Stimulated activated CD8-positive, alpha-beta memory T cell treated with anti-CD3 and anti-CD28 coated beads, Interleukin-12 subunit alpha, Interleukin-12 subunit beta, amount 100 ng/mL, for 4 hours (primary cell): ENCODE measurements around the gene STT3B.

Experiments used
- DNase-seq: peaks from one replicate; pipeline ENCODE4 v3.0.0-alpha.2; 2020; ENCODE audit warnings: low read depth

STT3B gene

DNA sequence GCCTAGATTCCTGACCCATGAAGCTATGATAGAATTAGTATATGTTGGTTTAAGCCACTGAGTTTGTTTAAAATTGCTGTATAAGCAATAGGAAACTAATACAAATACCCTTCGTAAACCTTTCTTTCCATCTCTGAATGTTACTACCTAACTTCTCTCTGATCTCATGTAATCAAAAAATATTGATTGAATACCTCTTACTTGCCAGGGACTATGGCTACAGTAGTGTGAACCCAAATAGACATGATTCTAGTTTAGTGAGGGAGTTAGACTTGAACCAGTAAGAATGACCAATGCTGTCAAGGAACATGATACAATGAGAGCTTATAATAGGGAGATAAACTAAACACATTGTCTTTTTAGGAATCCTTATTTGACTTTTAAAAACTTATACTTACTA, 19.4 kb downstream of the STT3B start:
- DNase-seq = no peak

DNA sequence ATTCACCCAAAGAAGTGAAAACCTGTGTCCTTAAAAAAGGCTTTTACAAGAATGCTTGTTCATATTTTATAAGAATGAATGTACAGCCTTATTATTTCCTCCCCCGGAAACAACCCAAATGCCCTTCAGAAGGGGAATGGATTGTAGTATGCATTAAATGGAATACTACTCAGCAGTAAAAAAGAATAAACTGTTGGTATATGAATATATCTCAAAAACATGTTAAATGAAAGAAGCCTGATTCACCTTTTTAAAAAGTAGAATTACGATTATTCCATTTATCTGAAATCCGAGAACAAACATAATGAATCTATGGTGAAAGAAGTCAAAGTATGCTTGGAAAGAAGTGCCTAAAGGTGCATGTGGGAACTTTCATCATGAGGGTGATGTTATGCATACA, 20.5 kb downstream of the STT3B start:
- DNase-seq = no peak

DNA sequence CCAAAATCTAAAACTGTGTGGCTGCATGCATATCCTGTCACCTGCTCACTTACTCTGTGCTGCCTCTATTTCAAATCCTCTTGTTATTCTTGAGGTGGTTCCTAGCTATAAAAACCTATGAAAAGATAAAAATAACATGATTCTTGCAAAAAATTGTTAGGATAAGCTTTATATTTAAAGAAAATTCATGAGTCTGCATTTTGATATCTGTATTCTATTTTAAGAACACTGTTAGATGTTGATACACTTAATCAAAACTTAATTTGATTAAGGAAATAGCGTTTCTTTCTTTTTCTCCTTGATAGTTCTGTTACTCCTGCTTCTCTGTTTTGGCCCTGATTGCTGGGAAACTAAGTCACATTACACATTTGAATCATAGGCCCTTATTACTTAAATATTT, 22.5 kb downstream of the STT3B start:
- no peak for DNase-seq

DNA sequence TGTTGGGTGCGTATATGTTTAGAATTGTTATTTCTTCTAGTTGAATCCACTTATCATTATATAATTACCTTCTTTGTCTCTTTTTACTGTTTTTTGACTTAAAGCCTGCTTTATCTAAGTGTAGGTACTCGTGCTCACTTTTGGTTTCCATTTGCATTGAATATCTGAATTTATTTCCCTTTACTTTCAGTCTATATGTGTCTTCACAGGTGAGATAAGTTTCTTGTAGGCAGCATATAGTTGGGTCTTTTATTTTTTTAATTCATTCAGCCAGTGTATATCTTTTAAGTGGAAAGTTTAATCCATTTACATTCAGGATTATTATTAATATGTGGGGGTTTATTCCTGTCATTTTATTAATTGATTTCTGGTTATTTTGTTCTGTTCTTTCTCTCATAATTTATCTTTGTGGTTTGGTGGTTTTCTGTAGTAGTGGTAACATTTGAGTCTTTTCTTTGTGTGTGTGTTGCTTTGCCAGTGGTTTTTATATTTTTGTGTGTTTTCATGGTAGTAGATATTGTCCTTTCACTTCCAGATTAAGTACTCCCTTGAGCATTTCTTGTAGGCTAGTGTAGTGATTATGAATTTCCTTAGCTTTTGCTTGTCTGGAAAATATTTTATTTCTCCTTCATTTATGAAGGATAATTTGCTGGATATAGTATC, 27.3 kb downstream of the STT3B start:
- no peak for DNase-seq

DNA sequence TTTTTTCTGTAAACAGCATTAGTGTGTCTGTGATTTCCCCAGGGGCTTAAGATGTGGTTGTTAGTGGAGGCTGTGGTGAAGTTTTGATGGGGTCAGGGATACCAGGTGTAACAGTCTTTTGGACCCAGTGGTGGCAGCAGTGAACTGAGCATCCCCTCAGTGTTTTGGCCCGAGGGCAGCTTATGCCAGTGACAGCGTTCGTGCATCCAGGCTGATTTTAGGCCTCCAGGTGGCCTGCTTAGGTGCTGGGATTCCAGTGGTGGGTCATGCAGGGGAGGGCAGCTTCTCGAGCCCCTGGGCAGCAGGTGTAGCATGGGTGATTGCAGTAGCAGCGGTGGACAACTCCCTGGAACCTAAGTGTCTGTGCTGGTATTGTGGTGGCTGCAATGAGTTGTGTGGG, 29.2 kb downstream of the STT3B start:
- DNase-seq = no peak

DNA sequence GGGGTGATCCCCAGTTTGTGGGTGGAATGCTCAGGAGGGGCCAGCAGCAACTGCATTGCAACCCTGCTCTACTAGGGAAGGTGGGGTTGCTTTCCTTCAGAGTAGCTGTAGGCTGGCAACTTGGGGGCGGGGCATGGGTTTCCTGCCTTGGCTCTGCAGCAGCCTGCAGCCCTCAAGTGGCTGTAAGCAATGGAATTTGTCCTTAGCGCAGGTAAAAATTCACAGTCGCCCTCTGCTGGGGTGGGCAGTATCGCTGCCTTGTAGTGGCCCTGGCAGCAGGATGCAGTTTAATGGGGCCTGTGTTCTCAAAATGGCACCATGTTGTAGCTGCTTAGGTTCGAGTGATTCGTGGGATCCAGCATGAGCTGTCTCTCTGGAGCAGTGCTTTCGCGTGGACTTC, 29.8 kb downstream of the STT3B start:
- no peak for DNase-seq

DNA sequence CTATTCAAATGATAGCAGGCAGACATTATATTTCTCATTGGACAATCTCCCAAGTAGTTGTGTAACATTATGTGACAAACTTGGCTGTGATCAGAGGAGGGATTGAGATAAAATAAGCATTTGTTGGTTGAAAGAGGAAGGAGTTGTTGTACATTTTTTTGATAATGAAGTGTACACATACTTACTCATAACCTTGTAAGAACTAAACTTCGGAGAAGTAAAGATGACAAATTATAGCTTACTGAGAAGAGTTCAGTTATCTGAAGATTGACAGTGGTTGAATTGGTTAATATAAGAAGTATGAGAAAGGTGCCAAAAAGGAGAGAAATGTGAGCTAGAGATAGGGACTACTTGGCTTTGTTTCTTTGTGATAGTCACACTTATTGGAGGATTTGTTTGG, 32.6 kb downstream of the STT3B start:
- DNase-seq = no peak

DNA sequence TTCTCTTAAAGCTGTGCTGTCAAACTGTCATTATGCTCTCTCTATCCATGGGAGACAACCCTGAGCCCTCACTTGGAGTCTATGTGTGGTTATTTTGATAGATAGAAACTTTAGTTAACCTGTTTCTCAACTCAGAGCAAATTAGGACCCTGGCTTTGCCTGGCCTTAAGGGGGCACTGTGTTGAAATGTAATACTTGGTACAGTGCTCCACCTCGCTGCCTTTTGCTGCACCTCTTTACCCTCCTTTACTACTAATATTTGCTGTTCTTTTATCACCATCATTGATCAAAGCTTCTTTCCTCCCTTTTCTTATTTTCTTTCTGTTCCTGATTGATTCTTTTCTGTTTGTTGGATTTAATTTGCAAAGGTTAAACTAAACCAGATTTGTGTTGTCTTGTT, 34.3 kb downstream of the STT3B start:
- no peak for DNase-seq

DNA sequence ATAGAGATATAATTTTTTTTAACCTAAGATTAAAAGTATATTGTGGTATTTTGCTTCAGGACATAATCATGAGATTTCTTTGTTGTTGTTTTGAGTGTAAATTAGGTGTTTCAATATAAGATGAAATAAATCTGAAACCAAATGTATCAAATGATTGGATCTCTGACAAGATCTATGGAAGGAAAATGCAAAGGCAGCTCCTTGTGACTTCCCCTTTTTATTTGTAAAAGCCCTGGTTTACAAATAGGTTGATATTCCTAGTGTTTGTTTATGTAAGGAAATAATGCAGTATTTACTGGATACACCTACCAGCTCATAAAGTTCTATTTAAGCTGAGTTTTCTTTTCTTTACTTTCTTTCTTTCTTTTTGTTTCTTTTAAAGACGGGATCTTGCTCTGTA, 35.9 kb downstream of the STT3B start:
- DNase-seq = no peak

DNA sequence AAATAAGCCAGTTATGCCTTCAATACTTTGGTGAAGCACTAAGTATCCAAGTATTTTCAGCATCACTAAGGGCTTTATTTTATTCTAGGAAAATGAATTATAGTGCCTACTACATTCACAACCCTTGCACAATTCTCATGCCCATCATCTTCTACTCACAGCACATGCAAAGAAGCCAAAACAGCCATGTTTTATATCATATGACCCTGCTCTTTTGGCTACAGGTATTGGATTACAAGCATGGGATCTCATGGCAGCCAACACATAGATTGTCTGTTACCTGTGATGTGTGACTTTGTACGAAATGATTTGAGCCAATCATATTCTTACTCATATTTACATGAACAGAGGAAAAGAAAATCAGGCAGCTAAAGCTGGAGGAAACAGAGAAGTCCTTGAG, 38.6 kb downstream of the STT3B start:
- no peak for DNase-seq

DNA sequence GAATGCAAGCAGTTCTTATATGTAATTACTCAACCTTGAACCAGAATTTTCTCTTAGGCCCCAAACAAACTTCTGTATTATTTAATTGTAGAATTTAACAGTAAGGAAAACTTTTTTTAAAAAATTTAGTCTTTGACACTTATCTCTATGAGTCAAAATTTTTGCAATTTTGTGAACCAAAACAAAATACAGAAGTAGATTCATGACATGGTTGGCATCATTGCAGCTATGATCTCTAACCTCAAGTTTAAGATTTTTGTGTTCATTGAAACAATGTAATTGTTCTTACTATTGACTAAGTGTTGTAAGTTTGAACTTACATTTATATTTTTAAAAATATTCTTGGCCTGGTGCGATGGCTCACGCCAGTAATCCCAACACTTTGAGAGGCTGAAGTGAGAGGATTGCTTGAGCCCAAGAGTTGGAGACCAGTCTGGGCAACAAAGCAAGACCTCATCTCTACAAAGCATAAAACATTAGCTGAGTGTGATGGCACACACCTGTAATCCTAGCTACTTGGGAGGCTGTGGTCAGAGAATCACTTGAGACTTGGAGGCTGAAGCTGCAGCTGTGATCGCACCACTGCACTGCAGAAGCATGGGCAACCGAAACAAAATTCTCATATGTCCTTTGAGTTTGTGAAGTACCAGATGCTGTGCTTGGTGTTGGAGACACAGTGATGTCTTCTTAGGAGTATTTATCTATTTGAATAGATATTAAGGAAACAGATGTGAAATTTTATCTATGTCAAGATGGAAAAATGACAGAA, 39.7 kb downstream of the STT3B start:
- no peak for DNase-seq

DNA sequence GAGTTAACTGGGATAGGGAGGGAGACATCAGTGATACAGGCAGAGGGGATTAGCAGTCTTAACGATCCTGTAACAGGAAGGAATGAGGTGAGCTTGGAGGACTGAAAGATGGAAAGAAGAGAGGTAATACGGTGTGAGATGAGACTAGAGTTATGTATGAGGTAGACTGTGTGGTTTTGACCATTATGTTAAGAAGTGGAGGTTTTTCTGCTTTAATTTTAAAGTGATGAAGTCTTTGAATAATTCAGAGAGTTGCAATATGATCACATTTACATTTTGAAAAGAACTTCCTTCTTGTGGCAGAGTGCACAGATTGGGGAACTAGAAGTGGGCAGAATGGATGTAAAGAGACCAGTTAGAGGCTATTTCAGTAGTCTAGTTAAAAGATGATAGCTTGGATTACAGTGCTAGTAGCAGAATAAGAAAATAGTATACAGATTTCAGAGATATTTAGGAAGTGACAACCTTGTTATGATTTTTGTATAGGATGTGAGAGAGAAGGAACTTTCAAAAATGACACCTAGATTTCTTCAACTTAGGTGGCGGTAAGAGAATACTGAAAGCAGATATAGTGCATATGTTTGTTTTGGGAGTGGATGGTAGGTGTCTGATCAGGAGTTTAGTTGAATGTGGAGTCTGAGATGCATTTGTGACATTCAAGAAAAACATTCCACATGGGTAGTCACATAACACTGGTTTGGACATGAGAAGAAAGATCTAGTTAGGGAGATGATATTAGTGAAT, 40.5 kb downstream of the STT3B start:
- no peak for DNase-seq

DNA sequence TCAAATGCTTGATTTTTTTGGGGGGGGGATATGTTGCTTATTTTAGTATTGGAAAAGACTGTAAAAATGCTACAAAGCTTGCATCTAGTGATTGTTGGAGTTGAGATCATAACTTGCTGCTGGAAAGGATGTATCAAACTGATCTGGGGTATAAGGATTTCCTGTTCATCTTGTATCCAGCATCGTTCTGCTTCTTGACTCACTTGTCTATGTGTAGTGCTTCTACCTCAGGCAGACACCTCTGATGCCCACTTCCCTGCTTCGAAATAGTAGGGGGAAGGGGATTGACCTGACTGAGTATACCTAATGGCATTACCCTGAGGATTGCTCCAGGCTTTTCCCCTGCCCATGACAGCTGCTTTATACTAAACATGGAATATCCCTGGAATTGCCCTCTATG, 42.7 kb downstream of the STT3B start:
- no peak for DNase-seq

DNA sequence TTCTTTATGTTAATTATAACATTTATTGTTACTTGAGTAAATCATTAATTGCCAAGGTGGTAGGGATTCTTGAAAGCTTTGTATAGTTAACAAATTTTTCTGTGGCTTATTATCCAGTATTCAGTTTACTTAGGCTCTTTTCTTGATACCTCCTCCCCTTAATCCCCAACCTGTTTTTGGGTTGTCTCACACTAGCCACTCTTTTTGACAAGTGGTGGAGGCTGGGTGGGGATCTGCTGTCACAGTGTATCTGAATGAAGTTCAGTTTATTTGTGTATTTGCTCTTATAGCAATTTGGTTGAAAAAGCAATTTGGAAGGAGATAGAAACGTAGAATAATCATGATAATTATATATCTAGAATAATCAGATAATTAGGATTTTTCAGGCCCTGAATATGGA, 43.8 kb downstream of the STT3B start:
- DNase-seq = no peak

DNA sequence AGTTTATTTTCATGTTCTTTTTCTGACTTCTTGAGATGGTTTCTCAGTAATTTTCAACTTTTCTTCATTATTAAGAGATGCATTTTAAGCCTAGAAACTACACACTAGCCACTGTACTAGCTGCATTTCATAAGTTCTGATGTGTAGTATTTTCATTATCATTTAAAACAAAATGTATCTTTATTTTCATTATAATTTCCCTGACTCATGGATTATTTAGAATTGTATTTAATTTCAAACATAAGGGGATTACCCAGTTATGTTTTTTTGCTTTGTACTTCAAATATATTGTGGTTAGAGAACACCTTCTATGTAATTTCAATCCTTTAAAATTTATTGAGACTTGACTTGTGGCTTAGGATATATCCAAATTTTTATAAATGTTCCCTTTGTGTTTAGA, 44.5 kb downstream of the STT3B start:
- no peak for DNase-seq

DNA sequence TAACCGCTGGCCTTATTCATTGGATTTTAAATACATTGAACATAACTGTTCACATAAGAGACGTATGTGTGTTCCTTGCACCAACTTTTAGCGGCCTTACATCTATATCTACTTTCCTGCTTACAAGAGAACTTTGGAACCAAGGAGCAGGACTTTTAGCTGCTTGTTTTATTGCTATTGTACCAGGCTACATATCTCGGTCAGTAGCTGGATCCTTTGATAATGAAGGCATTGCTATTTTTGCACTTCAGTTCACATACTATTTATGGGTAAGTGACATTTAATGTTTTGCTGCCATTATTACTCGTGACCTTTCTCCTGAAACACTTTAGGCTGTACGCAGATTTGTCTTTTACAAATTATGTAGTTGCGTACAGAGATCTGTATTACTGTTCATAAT, 47.1 kb downstream of the STT3B start:
- DNase-seq = no peak

DNA sequence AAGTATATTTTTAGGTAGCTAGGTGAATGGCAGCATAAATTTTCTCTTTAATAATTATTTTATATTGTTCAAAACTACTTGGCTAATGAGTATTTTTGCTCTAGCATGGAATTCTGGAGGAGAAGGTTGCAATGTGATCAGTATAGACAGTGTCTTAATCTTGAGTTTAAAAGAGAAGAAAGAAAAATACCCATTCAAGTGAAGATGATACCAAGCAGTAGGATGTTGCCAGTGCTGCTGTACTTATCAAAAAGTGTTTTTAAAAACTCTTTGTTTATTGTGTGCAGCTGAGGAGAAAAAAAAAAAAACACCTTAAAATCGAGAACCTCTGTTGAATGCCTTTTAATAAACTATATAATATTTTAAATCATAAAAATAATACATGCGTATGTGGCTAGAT, 47.9 kb downstream of the STT3B start:
- no peak for DNase-seq

DNA sequence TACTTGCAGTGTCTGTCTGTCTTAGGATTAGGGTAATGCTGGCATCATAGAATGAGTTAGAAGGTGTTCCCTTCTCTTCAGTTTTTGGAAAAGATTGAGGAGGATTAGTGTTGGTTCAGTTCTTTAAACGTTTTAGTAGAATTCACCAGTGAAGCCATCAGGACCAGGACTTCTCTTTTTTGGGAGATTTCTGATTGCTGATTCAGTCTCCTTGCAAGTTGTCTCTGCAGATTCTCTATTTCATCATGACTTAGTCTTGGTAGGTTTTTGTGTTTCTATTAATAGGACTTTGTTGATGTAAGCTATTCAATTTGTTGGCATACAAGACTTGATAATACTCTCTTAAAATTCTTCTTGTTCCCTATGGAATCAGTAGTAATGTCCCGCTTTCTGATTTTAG, 48.9 kb downstream of the STT3B start:
- no peak for DNase-seq

DNA sequence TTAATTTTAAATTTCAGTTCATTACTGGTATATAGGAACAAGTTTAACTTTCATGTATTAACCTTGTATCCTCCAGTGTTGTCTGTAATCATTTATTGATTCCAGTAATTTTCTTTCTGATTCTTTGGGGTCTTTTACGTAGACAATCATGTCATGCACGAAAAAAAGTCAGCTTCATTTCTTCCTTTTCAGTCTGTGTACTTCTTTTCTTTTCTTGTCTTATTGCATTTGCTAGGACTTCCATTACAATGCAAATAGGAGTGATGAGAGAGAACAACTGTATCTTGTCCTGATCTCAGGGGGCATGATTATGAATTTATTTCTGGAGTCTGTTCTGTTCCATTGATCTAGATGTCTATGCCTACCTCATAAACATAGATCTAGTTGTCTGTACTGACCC, 56.5 kb downstream of the STT3B start:
- no peak for DNase-seq

DNA sequence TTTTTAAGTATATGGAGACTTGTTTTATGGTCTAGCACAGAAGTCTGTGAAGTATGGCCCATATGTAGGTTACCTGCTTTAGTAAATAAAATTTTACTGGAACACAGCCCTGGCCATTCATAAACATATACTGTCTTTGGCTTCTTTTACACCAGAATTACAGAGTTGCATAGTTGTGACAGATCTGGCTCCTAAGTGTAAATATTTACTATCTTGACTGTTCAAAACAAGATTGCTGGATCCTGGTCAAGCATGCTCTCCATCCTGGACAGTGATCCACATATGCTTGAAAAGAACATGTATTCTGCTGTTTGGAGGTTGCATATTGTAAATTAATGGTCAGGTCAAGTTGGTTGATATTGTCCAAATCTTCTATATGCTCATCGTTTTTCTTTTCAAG, 57.9 kb downstream of the STT3B start:
- DNase-seq = no peak

DNA sequence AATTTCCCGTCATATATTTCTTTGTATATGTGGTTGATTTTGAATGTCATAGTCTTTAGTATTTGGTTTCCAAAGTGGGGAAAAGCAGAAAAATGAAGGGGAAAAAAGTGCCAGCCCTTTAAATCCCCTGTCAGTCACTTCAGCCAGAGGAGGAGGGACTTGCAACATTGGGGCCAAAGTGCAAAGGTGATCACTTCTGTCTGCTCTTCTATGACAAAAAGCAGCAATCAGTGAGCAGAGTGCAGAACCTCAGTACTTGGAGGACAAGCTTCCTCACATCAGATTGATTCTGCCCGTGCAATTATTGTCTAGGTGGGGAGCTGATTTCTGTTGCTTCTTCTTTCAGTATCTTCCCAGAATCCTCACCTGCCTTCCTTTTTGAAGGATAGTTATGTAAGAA, 60.0 kb downstream of the STT3B start:
- no peak for DNase-seq

DNA sequence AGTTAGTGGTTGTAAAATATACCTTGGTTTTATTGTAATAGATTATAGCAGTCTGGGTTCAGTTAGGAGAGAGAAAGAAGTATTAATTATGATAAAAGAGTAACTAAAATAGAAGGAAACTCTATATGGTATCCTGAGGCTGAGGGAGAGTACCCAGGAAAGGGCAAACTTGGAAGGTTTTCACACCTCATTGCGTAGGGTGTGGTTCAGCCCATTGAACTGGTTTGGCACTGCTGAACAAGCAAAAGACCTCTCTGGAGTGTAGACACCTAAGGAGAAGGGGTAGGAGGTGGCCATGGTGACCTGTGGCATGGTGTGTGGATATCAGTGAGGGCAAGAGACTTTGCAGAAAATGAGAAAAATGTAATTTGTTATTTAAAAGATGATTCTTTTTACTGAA, 63.5 kb downstream of the STT3B start:
- no peak for DNase-seq

DNA sequence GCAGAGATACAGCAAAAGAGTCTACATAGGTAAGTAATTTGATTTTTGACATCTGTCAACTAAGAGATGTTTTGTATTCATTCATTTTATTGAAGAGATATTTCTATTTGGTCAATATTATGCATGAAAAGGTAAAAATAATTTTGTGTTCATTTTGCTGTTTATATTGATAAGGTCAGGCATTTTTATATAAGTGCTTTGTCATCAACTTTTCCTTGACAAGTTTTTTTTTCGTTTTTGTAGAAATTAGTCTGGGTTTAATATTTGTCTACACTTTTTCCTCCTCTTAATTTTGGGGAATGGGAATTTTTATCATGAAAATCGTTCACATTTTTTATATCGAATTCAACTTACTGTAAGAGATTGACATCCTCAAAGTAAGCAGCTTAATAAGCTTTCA, 67.7 kb downstream of the STT3B start:
- no peak for DNase-seq
